HEK293T (cell line): ENCODE results near the gene SLC25A27.

Source experiments
- SP1 ChIP-seq: fragments of 450-650 bp; IDR thresholded peaks from 2 replicates; pipeline ENCODE4 v1.6.1; 2017
- SUZ12 ChIP-seq: fragments of 450-650 bp; IDR thresholded peaks from 2 replicates; pipeline ENCODE4 v1.6.1; 2016; ENCODE audit warnings: mild to moderate bottlenecking
- ZNF384 ChIP-seq: fragments of 450-650 bp; IDR thresholded peaks from 2 replicates; pipeline ENCODE4 v1.6.1; 2016

GRCh38 chr6:46706464-46706863 lies 53.7 kb downstream of the SLC25A27 start:
- TF ChIP-seq ZNF384 (no peak), SP1 (no peak), SUZ12 (no peak)
